ENCODE measurements around the gene SLC51A. TPM values are rescaled to one million over a fixed set of nuclear protein-coding genes. Genes with fewer than 3 reads are reported as not detected.

The SLC51A gene
- total RNA-seq, 1 donor from 2014 or later: not detected

Other genes with a start within 250 kb of the SLC51A start
- 725 and 748 TPM in 2 replicates for gene TFRC, start 134.4 kb upstream of the SLC51A start, total RNA-seq
- not detected in 2 replicates for gene ZDHHC19, start 5.1 kb upstream of the SLC51A start, total RNA-seq
- 54.2 and 56.0 TPM in 2 replicates for gene PCYT1A, start 71.2 kb downstream of the SLC51A start, total RNA-seq
- gene DYNLT2B, start 101.7 kb downstream of the SLC51A start, total RNA-seq: 11.8 and 12.8 TPM in 2 replicates
- not detected in 2 replicates for gene TM4SF19, start 121.9 kb downstream of the SLC51A start, total RNA-seq
- gene UBXN7, start 215.9 kb downstream of the SLC51A start, total RNA-seq: 65.5 and 70.8 TPM in 2 replicates